Stimulated activated naive CD4-positive, alpha-beta T cell (primary cell): ENCODE results near the gene IFIT5.
"Not testable (repeated sequence)": the region's sequence is repeated elsewhere in the genome, so short reads cannot be mapped to it uniquely, and the experiment has no call there.

Experiments used
- DNase-seq, 6 experiments: peaks; one replicate each; lab custom pipeline; 2025; lab: John Stamatoyannopoulos, UW

The IFIT5 gene

DNA sequence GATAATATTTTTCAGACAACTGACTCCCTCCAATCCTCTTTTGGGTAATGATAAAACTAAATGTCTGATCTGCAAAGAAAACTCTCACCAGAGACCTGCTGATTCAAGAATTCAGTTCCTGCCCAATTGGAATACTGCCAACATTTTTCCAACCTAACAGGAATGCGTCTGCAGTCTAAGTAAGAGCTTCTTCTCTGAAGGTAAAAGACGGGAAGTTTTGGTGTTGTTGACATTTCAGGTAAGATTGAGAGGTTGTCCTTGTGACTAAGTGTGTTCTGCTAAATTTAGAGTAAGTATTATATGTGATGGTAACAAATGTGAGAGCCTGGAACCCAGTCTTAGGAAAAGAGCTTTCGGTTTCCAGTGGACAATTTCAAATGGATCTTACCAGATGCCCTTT, 17.6 kb downstream of the IFIT5 start:
- DNase-seq: no peak

- no peak for DNase-seq
Measured at GRCh38 chr10:89438525-89438924, 24.2 kb downstream of the IFIT5 start.

GRCh38 chr10:89440226-89441009, 26.1 kb downstream of the IFIT5 start:
- DNase-seq: no peak

- DNase-seq: no peak
Measured at GRCh38 chr10:89442289-89442688, 27.9 kb downstream of the IFIT5 start.

DNA sequence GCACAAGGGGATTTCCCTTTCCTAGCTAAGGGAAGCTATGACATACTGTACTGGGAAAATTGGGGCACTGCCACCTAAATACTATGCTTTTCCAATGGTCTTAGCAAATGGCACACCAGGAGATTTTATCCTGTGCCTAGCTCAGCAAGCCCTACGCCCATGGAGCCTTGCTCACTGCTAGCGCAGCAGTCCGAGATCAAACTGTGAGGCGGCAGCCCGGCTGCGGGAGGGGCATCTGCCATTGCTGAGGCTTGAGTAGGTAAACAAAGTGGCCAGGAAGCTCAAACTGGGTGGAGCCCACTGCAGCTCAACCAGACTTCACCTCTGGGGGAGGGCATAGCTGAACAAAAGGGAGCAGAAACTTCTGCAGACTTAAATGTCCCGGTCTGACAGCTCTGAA, 30.5 kb downstream of the IFIT5 start:
- not testable (repeated sequence) for DNase-seq

DNA sequence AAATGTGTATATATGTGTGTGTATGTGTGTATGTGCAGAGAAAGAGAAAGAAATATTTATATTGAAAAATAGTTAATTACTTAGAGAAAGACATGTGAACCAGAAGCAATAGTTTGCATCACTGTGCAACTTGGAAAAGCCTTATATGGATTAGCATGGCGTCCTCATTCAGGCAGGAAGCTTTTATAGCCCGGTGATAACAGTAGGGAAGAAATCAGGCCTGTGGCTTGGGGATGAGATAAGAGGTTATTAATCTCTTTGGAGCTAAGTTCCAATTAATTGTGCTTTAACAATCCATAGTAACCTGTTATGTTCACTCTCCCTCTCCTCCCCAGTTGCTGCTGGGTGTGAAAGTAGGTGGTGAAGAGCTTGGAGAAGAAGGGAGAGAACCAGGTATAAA, 36.5 kb downstream of the IFIT5 start:
- DNase-seq: no peak

DNA sequence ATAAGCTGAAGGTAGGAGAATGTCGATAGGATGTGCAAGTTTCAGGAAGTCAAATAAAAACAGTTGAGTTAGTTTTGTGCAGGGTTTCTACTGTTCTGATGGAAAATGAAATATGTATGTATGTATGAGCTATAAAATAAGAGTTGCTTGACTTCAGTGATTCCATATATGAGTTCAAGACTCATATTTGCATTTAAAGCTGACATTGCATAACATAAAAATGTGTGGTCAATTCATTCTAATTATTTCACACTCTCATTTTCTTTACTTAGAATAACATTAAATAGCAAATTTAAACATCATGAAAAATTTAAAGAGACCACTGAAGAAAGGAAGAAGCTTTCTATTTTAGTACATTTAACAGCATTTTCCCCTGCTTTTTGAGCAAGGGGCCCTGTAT, 37.8 kb downstream of the IFIT5 start:
- DNase-seq: no peak

DNA sequence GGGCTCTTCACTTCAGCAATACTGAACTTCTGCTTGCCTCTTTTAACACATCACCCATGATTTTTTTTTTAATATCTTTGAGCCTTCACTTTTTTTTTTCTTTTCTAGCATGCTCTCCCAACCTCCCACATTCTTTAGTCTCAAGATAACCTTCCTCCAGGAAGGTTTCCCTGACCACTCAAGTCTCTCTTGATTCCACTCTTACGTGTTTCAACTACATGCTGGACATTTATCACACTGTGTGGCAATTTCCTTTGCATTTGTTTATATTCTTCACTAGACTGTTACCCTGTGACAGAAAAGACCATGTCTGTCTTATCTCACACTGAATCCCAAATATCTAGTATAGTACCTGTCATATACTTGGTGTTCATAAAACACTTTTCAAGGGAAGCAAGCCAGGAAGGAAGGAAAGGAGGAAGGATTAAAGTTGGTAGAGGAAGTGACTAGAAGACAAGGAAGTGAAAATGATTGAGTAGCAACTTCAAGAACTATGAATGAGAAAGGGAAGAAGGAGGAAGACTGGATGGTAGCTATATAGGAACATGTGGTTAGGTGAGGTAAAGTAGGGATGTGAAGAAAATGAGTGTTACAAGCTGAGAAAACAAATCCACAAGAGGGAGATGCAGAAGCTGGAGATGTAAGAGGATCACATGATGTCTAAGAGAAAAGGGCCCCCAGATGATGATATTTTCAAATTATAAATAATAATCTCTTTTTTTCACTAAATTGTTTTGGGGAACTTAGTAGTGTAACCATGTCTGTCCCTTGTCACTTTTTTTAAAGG, 40.4 kb downstream of the IFIT5 start:
- DNase-seq: no peak

- DNase-seq: no peak
Measured at GRCh38 chr10:89458291-89458690, 43.9 kb downstream of the IFIT5 start.

DNA sequence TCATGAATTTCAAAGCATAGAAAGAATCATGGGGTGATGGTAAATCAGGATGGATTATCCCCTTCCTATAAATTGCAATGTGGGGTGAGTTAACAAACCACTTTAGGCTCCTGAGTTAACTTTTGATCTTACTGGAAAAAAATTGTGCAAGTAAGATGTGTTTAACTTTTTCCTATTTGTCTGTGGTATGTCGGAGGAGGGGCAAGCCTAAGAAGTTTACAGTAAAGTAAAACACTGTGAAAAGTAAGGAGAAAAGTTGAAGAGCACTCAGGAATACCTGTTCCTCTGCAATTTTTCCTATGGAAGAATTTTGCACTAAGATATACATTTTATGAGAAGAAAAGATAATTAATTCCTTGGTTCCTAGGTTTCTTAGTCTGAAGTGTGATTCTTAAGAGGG, 44.4 kb downstream of the IFIT5 start:
- DNase-seq: no peak

GRCh38 chr10:89463846-89464537, 49.6 kb downstream of the IFIT5 start:
- no peak for DNase-seq

DNA sequence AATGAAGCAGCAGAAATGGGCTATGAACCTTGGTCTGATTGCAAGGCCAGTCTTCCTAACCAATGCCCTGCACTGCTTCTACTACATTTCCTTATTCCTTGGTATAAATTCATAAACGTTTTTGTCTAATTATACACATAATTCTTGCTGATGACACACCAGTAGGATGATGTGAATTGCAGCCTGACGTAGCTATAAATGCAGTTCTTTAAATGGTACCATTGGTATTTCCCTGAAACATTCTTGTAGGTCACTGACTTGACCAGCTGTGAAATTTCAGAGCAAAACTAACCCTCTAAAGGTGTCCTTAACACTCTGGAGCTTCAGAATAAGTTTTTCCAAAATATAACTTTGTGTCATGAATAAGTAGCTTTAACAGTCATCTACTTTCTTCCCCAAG, 50.8 kb downstream of the IFIT5 start:
- DNase-seq: no peak

- DNase-seq: no peak
Measured at GRCh38 chr10:89466599-89467035, 52.2 kb downstream of the IFIT5 start.

GRCh38 chr10:89468191-89468965, 54.0 kb downstream of the IFIT5 start:
- DNase-seq: no peak

DNA sequence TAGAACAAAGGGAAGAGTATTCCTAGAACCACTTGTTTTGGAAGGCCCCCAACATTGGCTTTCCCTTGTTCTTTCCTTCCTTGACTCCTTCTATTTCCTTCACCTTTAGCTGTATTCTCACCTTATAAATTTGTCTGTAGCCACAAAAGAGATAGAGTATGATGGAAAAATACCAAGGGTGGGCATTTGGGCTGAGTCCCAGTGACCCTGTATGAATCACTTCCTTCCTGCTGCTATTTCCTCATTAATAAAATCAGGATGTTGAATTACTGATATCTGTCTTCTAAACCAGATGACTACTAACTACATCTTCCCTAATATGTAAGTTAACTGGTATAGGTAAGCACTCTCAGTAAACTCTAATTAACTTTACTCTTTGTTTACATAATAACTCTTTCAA, 55.1 kb downstream of the IFIT5 start:
- no peak for DNase-seq
